ENCODE results near the gene MAGEB5. TPM values are rescaled to one million over a fixed set of nuclear protein-coding genes. Genes with fewer than 3 reads are reported as not detected.
"Not testable (repeated sequence)": the region's sequence is repeated elsewhere in the genome, so short reads cannot be mapped to it uniquely, and the experiment has no call there.

Gene MAGEB5
- not detected for total RNA-seq (ENCODE audit: insufficient read depth, low replicate concordance)

- DNase-seq (ENCODE audit: low spot score): no peak
These were observed at the start of gene MAGEB5 for GRCh38 chrX:26215869-26216268. Gene MAGEB5 (plus strand): TSS chrX:26216169. CDS start chrX:26217302, 1,133 bp downstream.

DNA sequence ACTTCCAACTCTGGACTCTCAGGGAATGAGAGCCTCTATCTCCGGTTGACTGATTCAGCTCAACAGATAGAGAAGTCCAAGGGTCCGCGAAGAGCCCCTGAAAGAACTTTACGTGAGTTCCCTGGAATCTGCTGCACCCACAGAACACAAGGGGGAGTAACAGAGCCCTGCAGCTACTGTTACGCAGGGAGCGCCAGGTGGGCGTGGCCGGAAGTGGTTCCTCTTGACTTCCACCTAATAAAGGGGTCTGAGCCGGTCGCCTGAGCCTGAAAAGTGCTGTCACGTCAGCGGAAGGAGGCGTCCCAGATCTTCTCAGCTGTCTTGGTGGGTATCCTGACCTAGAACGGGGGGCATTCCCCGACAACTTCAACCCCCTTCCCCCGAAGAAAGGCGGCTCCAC lies 23.8 kb upstream of the MAGEB5 start, which contains the start of gene MAGEB6:
MAGEB6 (plus strand) TSS at position 237 of the 400 bp plus-strand sequence. CDS start 1,407 bp downstream, outside the sequence.
- DNase-seq (ENCODE audit: low spot score): no peak

DNA sequence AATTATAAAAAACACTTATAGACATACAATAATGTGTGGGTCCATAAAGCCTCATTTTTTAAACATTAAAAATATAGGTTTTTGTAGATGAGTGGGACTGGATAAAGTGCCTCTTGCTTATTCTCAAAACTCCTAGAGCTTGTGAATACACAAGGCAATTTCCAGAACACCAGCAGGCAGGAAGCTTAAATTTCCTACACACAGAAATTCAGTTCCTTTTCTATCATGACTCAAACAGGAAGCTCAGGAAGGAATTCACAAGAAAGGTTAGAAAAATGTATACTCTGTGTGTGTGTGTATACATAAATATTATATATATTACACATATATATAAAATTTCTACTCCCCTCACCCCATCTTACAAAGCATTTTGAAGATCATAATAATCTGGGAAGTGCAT lies 12.4 kb upstream of the MAGEB5 start:
- DNase-seq (ENCODE audit: low spot score): no peak

GRCh38 chrX:26204717-26205116 lies 11.3 kb upstream of the MAGEB5 start:
- DNase-seq (ENCODE audit: low spot score): not testable (repeated sequence)

DNA sequence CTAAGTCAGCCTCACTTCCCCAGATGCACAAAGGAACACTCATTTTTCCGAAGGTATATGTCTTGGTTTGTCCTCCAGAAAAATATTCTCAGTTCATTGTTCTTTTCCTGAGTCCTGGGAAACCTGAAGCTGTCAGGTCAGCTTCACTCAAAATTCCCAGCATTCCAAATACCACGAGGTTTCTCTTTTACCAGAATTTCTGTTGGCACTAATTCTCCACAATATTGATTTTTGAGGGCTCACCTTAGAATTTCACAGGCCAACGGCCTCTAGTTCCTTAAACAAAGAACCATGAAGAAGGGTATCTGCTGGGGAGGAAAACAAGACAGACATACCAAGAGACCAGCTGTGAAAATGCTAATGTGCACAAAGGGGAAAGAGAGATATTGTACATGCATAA lies 8.0 kb upstream of the MAGEB5 start:
- DNase-seq (ENCODE audit: low spot score): no peak

- DNase-seq (ENCODE audit: low spot score): no peak
These were observed 3.4 kb downstream of the MAGEB5 start for GRCh38 chrX:26219351-26219750.

DNA sequence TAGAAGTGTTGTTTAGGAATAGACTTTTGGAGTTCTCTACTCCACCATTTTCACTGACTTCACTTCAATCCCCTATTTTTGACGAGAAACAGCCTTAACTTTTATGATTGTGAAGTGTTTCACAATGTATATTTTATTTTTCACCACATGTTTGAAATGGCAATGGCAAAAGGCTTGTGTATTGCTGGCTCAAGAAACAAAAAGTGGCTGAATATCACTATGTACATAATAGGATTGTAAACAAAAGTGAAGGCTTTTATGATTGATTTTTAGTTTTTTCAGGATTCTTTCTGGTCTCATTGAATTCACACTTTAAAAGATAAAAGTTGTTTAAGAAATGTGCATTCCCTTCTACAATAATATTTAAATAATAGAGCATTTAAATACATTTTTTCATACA lies 18.2 kb downstream of the MAGEB5 start:
- DNase-seq (ENCODE audit: low spot score): no peak

GRCh38 chrX:26253526-26253925 lies 37.6 kb downstream of the MAGEB5 start:
- DNase-seq (ENCODE audit: low spot score): no peak

GRCh38 chrX:26254436-26254835 lies 38.5 kb downstream of the MAGEB5 start:
- no peak for DNase-seq (ENCODE audit: low spot score)

GRCh38 chrX:26262121-26262523 lies 46.2 kb downstream of the MAGEB5 start:
- DNase-seq (ENCODE audit: low spot score): no peak

Other genes starting within 250 kb of the MAGEB5 start
- gene MAGEB18, start 77.8 kb upstream of the MAGEB5 start, total RNA-seq (ENCODE audit: insufficient read depth, low replicate concordance): not detected
- gene MAGEB6B, start 55.6 kb upstream of the MAGEB5 start, total RNA-seq (ENCODE audit: insufficient read depth, low replicate concordance): not detected
- gene MAGEB6, start 23.7 kb upstream of the MAGEB5 start, total RNA-seq (ENCODE audit: insufficient read depth, low replicate concordance): not detected

All from umbilical cord (tissue), 2 donors.